Choroid plexus epithelial cell (primary cell): Measurements from ENCODE around the gene HEMK1.
A peak's percentile ranks its signal among the peaks of the same experiment; 100 is the strongest.

Experiments used
- DNase-seq: peaks from one replicate; pipeline ENCODE4 v3.0.0-alpha.2; 2010; ENCODE audit warnings: low read depth
- H3K4me3 ChIP-seq: 2 replicates; pipeline ENCODE4 v1.5.1; 2011; ENCODE audit warnings: low read depth, mild to moderate bottlenecking, control low read depth, low read length, moderate library complexity
- TF ChIP-seq, protein P1 (sequence below): conservative IDR thresholded peaks from 2 replicates; pipeline ENCODE4 v1.5.1; 2011; ENCODE audit warnings: low read depth, mild to moderate bottlenecking, control low read depth, inconsistent platforms, low read length, moderate library complexity

Gene HEMK1

DNA sequence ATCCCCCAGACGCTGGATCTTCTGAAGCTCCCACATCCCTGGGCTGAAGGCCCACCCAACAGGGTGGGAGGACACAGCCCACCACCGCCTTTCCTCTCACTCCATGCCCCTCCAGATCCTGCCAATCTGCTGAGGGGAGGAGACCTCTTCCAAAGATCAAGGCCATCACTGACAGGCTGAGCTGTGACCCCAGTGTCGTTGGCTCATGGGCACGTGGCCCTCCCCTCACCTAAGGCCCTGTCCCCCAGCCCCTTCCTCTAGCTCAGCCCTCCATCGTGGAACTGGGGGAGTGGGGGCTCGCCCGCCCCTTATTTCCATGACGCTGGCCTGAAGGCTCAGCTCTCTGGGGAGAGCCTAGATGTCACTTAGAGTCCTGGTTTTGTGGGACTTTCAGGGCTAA lies 12.2 kb upstream of the HEMK1 start:
- TF ChIP-seq, protein P1, sequence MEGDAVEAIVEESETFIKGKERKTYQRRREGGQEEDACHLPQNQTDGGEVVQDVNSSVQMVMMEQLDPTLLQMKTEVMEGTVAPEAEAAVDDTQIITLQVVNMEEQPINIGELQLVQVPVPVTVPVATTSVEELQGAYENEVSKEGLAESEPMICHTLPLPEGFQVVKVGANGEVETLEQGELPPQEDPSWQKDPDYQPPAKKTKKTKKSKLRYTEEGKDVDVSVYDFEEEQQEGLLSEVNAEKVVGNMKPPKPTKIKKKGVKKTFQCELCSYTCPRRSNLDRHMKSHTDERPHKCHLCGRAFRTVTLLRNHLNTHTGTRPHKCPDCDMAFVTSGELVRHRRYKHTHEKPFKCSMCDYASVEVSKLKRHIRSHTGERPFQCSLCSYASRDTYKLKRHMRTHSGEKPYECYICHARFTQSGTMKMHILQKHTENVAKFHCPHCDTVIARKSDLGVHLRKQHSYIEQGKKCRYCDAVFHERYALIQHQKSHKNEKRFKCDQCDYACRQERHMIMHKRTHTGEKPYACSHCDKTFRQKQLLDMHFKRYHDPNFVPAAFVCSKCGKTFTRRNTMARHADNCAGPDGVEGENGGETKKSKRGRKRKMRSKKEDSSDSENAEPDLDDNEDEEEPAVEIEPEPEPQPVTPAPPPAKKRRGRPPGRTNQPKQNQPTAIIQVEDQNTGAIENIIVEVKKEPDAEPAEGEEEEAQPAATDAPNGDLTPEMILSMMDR: no peak
- H3K4me3 ChIP-seq: no peak overlapping the region
- DNase-seq: no peak

DNA sequence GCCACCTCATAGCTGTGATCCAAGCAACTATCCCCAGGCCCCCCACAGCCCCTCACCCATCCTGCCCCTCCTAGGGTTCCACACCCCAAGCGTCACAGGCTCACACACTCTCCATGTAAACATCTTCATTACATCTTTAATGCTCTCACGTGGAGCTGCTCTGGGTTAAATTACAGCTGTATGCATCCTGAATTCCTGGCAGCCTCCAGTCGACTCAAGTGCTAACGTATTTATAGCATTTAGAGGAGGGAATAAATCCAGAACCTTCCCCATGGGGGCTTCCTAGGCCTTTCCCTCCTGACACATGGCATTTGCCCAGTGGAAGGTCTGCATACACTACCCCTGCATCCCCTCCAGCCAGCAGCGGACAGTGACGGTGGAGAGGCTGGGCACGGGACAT lies 11.4 kb upstream of the HEMK1 start:
- no peak overlapping the region for H3K4me3 ChIP-seq
- TF ChIP-seq, protein P1: no peak
- DNase-seq: peak; percentile 33

DNA sequence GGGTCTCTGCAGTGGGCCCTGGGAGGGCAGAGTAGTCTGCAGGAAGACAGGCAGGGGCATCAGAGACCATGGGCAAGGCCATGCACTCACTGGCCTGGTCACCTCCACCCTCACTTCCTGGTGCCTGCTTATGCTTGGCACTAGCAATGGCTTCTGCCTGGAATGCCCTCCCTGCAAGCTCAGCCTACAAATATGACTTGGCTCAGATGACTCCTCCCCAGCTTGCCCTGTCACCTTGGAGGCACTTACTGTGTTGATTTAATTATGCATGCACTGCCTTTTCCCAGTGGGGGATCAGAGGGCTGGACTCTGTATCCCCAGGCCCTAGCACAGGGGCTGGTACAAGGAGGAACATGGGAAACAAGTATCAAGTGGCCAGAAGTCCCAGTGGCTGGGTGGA lies 9.6 kb upstream of the HEMK1 start:
- no peak for DNase-seq
- TF ChIP-seq, protein P1: no peak
- no peak overlapping the region for H3K4me3 ChIP-seq

DNA sequence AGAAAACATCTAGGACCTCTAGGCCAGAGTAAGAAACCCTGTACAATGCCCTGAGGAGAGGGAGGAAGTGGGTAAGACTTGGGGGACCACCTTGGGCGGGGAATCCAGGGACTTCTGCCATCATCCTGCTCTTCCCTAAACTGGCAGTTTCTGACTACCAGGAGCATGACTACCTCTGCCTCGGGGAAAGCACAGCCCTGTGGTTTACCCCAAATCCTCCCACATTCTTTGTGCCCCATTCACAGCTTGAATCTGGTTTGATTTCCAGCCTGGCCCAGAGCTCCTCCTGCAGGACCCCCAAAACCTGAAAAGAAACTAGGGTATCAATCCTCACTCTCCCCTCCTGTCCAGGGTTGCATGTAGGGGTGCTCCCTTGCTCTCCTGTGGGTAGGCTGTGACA lies 6.5 kb upstream of the HEMK1 start:
- TF ChIP-seq, protein P1: no peak
- no peak overlapping the region for H3K4me3 ChIP-seq
- DNase-seq: no peak

DNA sequence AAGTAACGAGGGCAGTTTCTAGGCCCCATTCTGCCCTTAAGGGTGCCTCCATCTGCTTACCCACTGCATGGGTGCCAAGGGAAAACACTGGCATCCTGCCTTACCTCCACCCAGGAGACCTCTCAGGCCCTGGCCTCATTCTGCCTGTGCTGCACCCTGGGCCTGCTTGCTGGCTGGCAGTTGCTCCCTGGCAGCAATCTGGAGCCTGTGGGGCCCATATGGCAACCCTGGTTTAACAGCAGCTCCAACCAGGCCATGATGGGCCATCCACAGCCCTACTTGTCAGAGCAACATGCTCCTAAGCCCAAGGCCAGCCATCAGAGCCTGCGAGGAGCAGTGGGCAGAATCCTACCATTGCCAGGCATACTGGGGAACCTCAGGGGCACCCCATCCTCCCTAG lies 5.5 kb upstream of the HEMK1 start:
- H3K4me3 ChIP-seq: no peak overlapping the region
- no peak for DNase-seq
- TF ChIP-seq, protein P1: no peak

DNA sequence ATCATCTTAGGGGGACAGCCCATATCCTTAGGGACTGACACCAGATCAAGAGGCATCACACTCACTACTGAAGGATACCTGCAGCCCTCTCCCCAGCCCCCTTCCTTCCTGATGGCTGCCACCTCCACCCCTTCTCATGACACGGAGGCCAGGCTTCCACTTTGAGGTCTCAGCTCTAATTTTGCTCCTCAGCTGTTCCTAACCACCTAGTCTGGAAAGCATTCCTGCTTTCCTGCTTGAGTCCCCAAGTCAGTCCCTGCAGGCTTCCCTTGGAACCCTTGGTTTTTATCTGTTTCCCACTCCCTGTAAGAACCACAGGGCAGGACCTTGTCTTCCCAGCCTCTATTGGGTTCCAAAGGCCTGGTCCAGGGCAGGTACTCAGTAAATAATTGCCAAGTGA lies 5.0 kb upstream of the HEMK1 start:
- TF ChIP-seq, protein P1: no peak

DNA sequence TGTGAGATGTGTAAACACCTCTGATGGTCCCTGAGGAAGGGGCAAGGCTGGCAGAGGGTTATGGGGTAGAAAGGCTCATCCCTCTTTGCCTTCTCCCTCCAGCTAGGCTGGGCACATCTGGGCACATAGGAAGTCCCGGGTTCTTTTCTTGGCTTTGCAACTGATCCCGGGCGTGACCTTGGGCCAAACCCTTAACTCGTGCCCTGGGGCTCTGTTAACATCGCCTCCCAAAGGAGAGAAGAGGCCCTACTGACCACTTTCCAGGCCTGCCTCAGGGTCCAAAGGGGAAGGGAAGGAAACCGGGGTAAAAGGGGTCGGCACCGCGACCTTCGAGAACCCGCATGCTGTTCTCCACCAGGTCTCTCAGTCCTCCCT lies 2.3 kb upstream of the HEMK1 start:
- no peak for DNase-seq
- H3K4me3 ChIP-seq: peak overlapping the region; percentile 63
- TF ChIP-seq, protein P1: no peak

More for the DNA sequence above, 5.0 kb upstream of the HEMK1 start:
- H3K4me3 ChIP-seq: no peak overlapping the region
- no peak for DNase-seq
